ENCODE measurements around the gene LCK.
A peak's percentile ranks its signal among the peaks of the same experiment; 100 is the strongest.
"Not testable (repeated sequence)": the region's sequence is repeated elsewhere in the genome, so short reads cannot be mapped to it uniquely, and the experiment has no call there.

Gene LCK

DNA sequence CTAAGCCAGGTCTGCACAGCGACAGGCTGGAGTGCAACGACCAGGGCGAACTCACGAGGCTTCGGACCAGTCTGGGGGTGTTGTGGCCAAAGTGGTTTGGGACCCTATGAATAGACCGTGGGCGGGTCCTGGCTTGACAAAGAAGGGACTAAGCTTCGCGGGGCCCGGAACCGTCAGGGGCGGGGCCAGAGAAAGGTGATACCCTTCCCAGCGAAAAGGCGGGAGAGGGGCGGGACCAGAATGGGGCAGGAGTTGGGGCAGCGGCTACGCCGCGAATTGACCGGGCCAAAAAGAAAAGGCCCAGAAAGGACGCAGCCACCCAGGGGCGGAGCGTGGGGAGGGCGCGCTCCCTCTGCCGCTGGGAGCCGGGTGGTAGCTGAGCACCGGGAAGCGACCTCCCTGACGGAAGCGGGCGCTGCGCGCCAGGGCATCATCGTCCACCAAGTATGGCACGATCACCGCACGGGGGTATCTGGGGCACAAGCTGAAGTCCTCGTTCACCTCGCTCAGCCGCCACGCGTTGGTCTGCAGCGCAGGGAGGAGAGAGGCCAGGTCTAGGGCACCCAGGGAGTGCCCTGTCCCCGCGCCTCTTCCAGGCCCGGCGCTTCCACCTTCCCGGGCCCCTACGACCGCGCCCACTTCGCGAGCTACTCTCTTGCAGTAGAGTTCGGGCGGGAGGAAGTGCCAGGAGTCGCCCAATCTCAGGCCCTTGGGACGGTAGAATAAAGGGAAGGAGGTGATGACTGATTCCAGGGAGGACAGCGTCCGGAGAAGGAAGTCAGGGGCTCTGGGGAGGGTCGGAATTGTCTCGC lies 10.7 kb upstream of the LCK start:
- peak; percentile 89 for DNase-seq (ENCODE audit: low spot score)

DNA sequence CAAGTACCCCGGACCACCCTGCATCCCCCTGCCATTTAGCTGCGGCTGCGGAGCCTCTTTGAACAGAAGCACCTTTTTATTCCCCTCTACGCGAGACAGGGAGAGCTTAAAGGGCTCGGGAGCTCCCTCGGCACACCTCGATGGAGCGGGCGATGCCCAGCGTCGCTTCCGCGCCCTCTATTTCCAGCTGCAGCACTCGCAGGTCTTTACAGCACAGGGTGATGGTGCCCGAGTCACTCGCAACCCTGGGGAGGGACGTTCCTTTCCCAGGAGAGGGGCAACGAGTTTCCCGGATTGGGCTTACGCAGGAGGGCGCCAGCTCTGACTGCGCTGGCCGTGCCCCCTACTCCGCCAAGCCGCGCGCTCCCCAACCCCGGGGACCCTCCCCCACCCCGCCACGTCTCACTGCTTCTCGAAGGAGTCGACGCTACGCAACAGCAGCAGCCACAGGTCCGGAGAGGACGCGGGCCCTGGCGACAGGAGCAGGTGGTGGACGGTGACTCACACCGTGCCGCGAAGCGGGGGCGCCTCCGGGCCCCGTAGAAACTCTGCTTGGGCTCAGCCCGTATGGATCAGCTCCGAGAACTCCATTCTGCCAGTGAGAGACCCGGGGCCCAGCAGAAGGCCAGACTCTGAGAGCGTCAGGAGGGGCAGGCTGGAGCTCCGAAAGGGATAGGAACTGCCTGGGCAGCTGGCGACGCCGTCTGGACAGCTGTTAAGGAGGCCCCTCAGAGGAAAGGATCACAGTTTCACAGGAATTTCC lies 9.9 kb upstream of the LCK start:
- peak; percentile 62 for DNase-seq (ENCODE audit: low spot score)

DNA sequence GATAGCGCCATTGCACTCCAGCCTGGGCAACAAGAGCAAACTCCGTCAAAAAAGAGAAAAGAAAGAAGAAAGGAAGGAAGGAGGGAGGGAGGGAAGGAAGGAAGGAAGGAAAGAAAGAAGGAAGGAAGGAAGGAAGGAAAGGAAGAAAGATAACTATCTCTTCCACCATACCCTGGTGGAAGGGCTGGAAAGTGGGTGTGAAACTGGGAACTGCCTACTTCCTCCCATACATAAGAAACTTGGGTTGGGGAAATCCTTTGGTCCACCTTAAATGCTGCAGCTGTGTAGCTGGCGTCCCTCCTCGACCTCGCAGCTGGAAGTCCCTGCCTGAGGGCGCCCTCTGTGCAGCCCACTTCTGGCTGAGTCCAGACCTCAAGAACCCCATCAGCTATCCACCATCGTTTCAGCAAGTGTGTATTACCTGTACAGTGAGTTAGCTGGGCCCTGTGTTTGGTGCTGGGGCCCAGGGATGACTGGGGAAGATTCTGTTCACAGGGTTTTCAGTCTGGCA lies 8.7 kb upstream of the LCK start:
- no peak for DNase-seq (ENCODE audit: low spot score)

DNA sequence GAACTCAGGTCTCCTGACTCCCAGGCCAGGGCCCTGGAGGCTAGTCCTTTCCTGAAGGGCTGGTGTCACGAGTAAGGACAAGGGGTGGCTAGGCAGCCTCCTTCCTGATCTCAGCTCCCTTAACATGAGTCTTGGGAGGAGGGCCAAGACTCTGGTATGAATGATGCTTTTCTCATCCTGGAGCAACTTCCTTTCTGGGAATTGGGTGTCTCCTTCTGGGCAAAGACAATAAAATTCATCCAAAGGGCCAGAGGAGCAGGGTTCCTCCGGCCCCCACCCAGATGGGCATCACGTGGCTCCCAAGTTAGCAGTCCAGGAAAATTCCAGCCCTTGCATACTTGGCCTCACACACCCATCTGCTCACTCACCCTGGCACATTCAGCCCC lies 4.2 kb upstream of the LCK start, which contains the start of gene FAM167B:
Gene FAM167B (plus strand): TSS at position 335 of the 386 bp plus-strand sequence. CDS start 200 bp downstream, outside the sequence.
- no peak for DNase-seq (ENCODE audit: low spot score)

DNA sequence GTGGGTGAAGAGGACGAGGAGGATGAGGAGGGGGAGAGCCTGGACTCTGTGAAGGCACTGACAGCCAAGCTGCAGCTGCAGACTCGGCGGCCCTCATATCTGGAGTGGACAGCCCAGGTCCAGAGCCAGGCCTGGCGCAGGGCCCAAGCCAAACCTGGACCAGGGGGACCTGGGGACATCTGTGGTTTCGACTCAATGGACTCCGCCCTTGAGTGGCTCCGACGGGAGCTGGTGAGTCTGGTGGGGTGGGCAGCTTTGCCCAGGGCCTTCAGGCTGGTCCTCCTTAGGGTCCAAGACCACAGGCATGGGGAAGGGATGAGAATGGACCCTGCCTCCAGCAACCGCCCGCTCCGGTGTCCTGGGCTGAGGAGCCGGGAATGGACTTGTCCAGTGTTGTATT lies 3.6 kb upstream of the LCK start:
- no peak for DNase-seq (ENCODE audit: low spot score)

DNA sequence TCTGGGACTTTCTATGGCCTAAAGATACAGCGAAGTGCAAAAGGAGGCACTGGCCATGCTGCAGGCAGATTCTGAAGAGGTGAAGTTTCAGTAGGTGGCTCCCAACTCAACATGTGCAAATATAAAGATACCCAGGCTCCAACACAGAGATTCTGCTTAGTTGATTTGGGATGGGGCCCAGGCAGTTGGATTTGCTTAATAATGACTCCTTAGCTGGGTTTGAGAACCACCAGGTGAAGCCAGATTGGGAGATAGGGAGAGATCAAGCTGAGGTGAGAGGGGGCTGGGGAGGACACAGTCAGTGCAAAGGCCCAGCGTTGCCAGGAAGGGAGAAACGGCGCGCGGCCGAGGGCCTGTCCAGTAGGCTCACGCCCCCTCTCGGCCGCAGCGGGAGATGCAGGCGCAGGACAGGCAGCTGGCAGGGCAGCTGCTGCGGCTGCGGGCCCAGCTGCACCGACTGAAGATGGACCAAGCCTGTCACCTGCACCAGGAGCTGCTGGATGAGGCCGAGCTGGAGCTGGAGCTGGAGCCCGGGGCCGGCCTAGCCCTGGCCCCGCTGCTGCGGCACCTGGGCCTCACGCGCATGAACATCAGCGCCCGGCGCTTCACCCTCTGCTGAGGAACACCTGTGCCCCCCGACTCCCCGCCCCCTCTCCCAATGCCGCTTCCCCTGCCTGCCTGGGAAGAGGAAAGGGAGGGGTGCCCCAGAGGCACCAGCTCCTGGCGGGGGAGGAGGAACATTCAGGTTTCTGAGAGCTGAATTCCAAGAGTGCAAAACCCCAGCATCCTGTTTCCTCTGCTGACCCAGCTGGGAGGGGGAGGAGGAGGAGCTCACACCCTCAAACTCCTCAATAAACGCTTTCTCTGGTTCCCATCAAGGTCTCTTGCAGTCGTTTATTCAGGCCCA lies 2.8 kb upstream of the LCK start:
- peak; percentile 95 for DNase-seq (ENCODE audit: low spot score)

DNA sequence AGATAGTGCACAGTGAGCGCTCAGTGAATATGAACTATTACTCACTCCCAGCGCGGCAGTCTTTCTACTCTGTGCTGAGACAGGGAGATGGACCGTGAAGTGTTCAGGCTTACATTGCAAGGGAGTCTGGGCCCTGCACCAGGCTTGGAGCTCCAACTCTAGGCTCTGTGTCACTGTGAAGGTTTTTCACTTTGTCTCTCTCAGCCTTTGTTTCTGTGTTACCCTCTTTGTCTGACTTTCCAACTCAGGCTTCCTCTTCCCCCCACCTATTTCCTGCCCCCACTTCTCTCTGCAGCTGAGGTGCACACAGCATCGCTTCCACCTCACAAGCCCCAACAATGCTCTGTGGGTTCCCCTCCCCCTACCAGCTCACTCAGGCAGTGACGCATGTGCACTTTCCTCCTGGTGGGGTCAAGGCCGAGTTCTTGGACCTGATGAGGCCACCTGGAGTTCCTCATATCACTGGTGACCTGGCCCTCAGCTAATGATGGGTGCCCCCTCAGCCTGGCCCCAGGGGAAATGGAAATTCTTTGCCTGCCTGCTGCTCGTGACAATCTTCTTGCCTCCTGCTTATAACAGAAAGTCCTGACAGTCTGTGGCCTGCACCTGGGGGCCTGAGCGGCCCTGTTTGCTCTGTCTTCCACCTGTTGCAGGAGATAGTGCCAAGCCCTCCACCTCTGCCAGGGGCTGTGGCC lies 1.1 kb upstream of the LCK start:
- DNase-seq (ENCODE audit: low spot score) = peak; percentile 39

DNA sequence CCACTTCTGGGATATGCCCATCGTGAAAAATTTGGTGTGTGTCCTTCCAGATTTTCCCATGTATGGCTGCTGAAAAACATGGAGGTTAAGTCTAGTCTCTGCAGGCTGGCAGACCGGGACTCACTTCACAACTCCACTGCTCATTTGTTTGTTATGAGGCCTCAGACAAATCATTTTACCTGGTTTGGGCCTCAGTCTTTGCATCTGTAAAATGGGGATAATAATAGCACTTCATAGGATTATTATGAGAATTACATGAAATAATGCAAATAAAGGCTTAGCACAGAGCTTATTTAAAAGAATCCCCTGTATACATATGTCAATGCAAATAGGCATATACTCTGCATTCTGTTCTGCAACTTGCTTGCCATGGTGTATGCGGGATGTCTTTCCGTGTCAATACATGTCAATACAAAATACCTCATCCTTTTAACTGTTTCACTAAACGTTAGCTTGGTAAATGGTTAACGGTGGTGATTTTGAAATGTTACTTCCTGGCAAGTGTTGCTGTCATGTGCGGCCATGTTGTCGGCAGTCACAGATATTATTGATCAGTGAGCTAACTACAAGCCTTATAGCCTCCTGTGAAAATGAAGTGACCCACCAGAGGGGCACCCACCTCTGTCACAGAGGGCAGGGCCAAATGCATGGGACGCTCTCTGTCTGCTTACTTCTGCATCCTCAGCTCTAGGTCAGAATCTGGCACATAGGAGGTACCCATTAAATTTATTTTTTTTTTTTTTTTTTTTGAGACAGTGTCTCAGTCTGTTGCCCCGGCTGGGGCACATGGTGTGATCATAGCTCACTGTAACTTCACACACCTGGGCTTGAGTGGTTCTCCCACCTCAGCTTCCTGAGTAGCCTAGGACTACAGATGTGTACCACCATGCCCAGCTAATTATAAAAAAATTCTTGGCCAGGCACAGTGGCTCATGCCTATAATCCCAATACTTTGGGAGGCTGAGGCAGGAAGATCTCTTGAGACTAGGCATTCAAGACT lies 4.3 kb downstream of the LCK start:
- DNase-seq (ENCODE audit: low spot score) = no peak

DNA sequence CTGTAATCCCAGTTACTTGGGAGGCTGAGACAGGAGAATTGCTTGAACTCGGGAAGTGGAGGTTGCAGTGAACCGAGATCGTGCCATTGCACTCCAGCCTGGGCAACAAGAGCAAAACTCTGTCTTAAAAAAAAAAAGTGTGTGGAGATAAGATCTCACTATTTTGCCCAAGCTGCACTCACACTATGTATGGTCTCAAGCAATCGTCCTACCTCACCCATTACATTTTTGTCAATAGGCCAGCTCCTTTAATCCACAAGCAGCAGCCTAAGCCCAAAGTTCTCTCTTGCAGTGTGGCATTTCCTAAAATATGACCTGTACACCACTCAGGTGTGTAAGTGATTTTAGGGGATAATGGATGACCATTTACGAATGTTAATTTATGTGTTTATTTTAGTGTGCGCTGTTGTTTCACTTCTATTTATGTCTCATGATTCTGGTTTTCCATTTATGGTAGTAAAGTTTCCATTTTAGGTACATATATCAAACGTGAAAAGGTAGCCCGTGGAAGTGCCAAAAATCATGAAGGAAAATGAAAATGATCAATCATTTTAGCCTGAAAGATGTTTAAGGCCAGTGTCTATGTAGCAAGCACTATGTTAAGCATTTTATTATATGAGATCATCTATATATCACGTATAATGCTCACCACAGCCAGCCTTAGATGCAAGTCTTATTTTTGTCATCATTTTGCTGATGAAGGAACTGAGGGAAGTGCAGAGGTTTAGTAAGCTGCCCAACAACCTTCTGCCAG lies 5.6 kb downstream of the LCK start:
- no peak for DNase-seq (ENCODE audit: low spot score)

DNA sequence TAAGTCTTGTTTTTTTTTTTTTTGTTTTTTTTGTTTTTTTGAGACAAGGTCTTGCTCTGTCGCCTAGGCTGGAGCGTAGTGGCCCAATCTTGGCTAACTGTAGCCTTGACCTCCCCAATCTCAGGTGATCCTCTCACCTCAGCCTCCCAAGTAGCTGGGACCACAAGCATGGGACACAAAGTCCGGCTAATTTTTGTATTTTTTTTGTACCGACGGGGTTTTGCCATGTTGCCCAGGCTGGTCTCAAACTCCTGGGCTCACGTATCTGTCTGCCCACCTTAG lies 6.1 kb downstream of the LCK start:
- DNase-seq (ENCODE audit: low spot score) = no peak

DNA sequence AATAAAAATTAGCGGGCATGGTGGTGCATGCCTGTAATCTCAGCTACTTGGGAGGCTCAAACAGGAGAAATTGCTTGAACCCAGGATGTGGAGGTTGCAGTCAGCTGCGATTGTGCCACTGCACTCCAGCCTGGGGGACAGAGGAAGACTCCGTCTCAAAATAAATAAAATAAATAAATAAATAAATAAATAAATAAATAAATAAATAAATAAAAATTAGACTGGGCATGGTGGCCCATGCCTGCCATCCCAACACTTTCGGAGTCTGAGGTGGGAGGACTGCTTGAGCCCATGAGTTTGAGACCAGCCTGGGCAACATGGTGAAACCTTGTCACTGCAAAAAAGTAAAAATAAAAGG lies 12.2 kb downstream of the LCK start:
- DNase-seq (ENCODE audit: low spot score) = not testable (repeated sequence)

DNA sequence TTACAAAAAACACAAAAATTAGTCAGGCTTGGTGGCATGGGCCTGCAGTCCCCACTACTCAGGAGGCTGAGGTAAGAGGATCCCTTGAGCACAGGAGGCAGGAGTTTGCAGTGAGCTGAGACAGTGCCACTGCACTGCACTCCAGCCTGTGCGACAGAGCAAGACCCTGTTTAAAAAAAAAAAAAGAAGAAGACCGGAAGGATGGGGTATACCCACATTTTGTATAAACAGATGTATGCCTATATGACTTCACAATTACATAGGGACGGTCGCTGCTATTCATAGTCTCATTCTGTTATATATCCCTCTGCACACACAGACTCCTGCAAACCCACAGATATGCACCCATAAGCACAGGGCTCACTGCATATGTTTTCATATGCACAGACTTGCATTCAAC lies 12.7 kb downstream of the LCK start:
- no peak for DNase-seq (ENCODE audit: low spot score)

DNA sequence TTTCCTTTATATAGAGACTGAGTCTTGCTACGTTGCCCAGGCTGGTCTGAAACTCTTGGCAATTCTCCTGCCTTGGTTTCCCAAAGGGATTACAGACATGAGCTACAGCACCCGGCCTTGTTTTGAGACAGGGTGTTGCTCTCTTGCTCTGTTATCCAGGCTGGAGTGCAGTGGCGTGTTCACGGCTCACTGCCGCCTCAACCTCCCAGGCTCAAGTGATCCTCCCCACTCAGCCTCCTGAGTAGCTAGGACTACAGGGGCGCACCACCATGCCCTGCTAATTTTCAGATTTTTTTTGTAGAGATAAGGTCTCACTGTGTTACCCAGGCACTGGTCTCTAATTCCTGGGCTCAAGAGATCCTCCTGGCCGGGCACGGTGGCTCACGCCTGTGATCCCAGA lies 14.8 kb downstream of the LCK start:
- DNase-seq (ENCODE audit: low spot score) = no peak

DNA sequence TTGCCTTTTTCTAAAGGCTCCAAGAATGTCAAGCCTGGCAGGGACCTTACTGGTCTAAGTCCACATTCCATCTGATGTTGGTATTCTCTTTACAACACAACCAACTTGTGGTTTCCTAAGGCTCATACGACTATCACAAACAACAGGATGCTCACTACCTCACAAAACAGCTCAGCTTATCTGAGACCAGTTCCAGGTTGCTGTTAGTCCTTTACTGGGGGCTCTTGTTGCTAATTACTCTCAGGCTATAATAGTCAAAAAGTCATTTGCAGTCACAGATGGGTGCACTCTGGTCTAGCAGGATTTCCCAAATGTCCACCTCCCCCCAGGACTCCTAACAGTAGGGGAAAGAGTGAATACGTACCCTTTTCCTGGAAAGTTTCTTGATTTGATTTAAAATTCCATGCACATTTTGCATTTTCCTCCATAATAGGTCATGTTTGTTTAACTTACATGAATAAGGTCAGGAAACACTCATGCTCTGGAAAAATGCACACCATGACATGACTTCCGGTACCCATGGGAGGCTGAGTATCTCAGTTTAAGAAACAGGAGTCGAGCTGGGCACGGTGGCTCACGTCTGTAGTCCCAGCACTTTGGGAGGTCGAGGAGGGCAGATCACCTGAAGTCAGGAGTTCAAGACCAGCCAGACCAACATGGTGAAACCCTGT lies 16.0 kb downstream of the LCK start:
- DNase-seq (ENCODE audit: low spot score) = no peak

DNA sequence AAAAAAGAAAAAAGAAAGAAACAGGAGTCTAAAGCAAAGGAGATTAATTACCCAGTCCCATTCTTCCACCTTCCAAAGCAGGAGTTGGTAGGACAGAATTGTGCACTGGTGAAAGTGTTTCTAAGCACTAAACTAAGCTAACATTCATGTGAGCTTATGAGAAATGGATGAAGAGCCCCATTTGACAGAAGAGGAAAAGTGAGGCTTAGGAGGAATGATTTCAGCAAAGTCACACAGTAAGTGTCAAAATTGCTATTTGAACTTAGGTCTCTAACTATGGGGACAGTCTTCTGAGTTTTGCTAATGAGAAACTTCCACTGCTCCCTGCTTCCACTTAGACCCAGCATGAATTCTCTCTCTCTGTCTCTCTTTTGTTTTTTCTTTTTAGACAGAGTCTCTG lies 18.7 kb downstream of the LCK start:
- DNase-seq (ENCODE audit: low spot score) = no peak

DNA sequence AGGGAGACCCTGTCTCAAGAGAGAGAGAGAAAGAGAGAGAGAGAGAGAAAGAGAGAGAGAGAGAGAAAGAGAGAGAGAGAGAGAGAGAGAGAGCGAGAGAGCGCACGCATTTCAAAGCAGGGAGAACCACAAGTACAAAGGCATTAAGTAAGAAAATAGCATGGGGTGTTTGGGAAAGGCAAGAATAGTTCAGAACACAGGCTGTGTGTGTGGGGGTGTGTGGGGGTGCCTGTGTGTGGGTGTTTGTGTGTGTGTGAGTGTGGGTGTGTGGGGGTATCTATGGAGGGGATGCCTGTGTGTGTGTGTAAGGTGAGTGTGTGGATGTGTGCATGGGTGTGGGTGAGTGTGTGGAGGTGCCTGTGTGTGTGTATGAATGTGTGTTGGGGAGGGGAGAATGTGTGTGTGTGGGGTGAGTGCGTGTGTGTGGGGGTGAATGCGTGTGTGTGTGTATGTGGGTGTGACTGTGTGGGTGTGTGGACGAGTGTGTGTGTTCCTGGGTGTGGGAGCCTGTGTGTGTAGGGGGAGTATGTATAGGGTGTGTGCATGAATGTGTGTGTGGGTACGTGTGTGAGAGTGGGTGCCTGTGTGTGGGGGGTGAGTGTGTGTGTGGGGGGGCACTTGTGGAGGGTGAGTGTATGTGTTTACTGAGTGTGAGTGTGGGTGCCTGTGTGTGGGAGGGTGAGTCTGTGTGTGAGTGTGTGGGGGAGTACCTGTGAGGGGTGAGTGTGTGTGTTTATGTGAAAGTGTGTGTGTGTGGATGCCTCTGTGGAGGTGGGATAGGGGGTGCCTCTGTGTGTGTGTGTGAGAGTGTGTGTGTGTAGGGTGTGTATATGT lies 21.7 kb downstream of the LCK start:
- no peak for DNase-seq (ENCODE audit: low spot score)

DNA sequence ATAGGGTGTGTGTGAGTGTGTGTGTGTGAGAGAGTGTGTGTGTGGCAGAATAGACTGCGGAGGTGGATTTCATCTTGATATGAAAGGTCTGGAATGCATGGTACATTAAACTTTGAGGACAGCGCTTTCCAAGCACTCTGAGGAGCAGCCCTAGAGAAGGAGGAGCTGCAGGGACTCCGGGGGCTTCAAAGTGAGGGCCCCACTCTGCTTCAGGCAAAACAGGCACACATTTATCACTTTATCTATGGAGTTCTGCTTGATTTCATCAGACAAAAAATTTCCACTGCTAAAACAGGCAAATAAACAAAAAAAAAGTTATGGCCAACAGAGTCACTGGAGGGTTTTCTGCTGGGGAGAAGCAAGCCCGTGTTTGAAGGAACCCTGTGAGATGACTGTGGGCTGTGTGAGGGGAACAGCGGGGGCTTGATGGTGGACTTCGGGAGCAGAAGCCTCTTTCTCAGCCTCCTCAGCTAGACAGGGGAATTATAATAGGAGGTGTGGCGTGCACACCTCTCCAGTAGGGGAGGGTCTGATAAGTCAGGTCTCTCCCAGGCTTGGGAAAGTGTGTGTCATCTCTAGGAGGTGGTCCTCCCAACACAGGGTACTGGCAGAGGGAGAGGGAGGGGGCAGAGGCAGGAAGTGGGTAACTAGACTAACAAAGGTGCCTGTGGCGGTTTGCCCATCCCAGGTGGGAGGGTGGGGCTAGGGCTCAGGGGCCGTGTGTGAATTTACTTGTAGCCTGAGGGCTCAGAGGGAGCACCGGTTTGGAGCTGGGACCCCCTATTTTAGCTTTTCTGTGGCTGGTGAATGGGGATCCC lies 22.5 kb downstream of the LCK start:
- peak; percentile 85 for DNase-seq (ENCODE audit: low spot score)

Data from iPS-NIHi11 (cell line).